Ovary (tissue), 9 donors: Measurements from ENCODE around the gene PCDHB1. TPM values are rescaled to one million over a fixed set of nuclear protein-coding genes. Genes with fewer than 3 reads are reported as not detected.

Experiments used
- DNase-seq, 5 donors: peaks; one replicate each; pipeline ENCODE4 v3.0.0-alpha.2; 2019 to 2020
- H3K27ac ChIP-seq, 2 donors: fragments of 200-600 bp; one replicate each; pipeline versions ENCODE4 v1.5.1 to v1.8.0; 2019 to 2022
- H3K27me3 ChIP-seq: fragments of 200-600 bp; one replicate; pipeline ENCODE4 v1.8.0; 2022
- H3K36me3 ChIP-seq: fragments of 200-600 bp; sonication (generic); one replicate; pipeline ENCODE4 v1.5.1; 2019
- H3K4me1 ChIP-seq: one replicate; pipeline ENCODE4 v1.8.1; 2013; ENCODE audit warnings: mild to moderate bottlenecking, moderate library complexity; ENCODE audit not compliant: insufficient read depth
- H3K4me3 ChIP-seq: fragments of 200-600 bp; sonication (generic); one replicate; pipeline ENCODE4 v1.5.1; 2017
- H3K9me3 ChIP-seq, 2 donors: fragments of 200-600 bp in 1 of 2; sonication (generic) in 1 of 2; one replicate each; pipeline versions ENCODE4 v1.5.1 to v1.8.1; 2013 to 2019; ENCODE audit warnings: mild to moderate bottlenecking in 1 of 2, moderate library complexity in 1 of 2
- CTCF ChIP-seq, 3 donors: fragments of 450-650 bp in 2 of 3; fragments of 200-600 bp in 1 of 3; IDR thresholded peaks; one replicate each; pipeline versions ENCODE4 v1.5.1 to v1.8.0; 2016 to 2022; ENCODE audit warnings: antibody characterized with exemption in 3 of 3, mild to moderate bottlenecking in 1 of 3
- EP300 ChIP-seq: sonication (generic); formaldehyde crosslinking; IDR thresholded peaks from one replicate; pipeline ENCODE4 v1.6.1; 2017; ENCODE audit warnings: antibody characterized with exemption
- POLR2A ChIP-seq: fragments of 450-650 bp; IDR thresholded peaks from one replicate; pipeline ENCODE4 v1.6.1; 2017; ENCODE audit warnings: antibody characterized with exemption, mild to moderate bottlenecking, moderate library complexity
- WGBS, 3 donors: extraction: QIAGEN DNeasy Blood & Tissue Kit in 1 of 3; methylation state at CpG; one replicate each; pipeline versions ENCODE4 v1.1.5 to v1.1.7; 2013 to 2017; 5-methylcytosine and 5-hydroxymethylcytosine counted together
- intact Hi-C, 4 donors: fragments of 100-400 bp; cut with DNase I; formaldehyde crosslinking; loops; one replicate each; pipeline versions ENCODE4 v1.11.0 to v1.15.1; 2022 to 2023
- polyA plus RNA-seq, 2 donors: library from polyadenylated mRNA; stranded (reverse); fragments of 200-250 nt in 1 of 2; fragments of 350-450 nt in 1 of 2; fragmentation: Illumina TruSeq in 1 of 2; extraction: RNeasy Lipid Tissue Mini Kit (QIAGEN cat#74804) in 1 of 2; gene quantifications; one replicate each; pipeline ENCODE4 v1.2.3, GENCODE V29; 2013 to 2014
- total RNA-seq, 7 donors: library from RNA; depleted of rRNA in 2 of 7; stranded (reverse); fragments of >200 nt in 2 of 7; fragmentation: NEBNext Ultra II Directional in 3 of 7; extraction: Animal tissue kit (Norgen Biotek cat#: 25700) in 3 of 7; gene quantifications; one replicate each; pipeline versions ENCODE4 v1.1.0 to v1.2.4, GENCODE V29; 2016 to 2023
- donor health status: DM: no; HTN: no; CAD: no; lungs with moderate emphysema.
- donor health status: DM: no; HTN: no; CAD: no.
- donor health status: Bipolar disorder and iron deficiency.
- donor health status: DM: yes; HTN: yes; CAD: no.
- donor health status: DM: no; HTN: no; CAD: no.
- donor health status: DM: yes; HTN: yes; CAD: no.

PCDHB1 gene
- total and polyA plus RNA-seq, 9 donors, result 0.03 to 0.34 TPM; not detected in 7

- TF ChIP-seq CTCF (IDR thresholded peaks at IDR 0.05), result no peak
- no peak for TF ChIP-seq EP300
- TF ChIP-seq POLR2A, result no peak
- WGBS, 3 donors, result 94 to 100% (median 96%) methylated on average over 3 of the region's 3 CpGs
- Histone ChIP-seq H3K4me3 (no peak overlapping the region), H3K9me3 (no peaks in the 10 kb centered on the region), H3K27ac (no peak overlapping the region), H3K27me3 (no peaks in the 10 kb centered on the region), H3K4me1 (no peaks in the 10 kb centered on the region), H3K36me3 (no peaks in the 10 kb centered on the region)
- DNase-seq, result no peak
- intact Hi-C loops, result no loop called here
Observed at GRCh38 chr5:141003031-141003430, 48.1 kb upstream of the PCDHB1 start.

- no peaks in the 10 kb centered on the region for H3K36me3 ChIP-seq
- intact Hi-C loops, result no loop called here
- H3K27ac ChIP-seq, result no peak overlapping the region
- H3K4me1 ChIP-seq, result no peaks in the 10 kb centered on the region
- no peaks in the 10 kb centered on the region for H3K9me3 ChIP-seq
- 32 to 45% (median 41%) methylated on average over 4 of the region's 4 CpGs for WGBS, 3 donors
- H3K4me3 ChIP-seq, result no peak overlapping the region
- DNase-seq, result no peak
- H3K27me3 ChIP-seq, result no peaks in the 10 kb centered on the region
- no peak for TF ChIP-seq POLR2A
- no peak for TF ChIP-seq EP300
- TF ChIP-seq CTCF (IDR thresholded peaks at IDR 0.05), result no peak
Observed at GRCh38 chr5:141003791-141004611, 47.2 kb upstream of the PCDHB1 start.

GRCh38 chr5:141007791-141008190 lies 43.4 kb upstream of the PCDHB1 start:
- Histone ChIP-seq H3K27ac (no peak overlapping the region), H3K27me3 (no peaks in the 10 kb centered on the region), H3K9me3 (no peaks in the 10 kb centered on the region), H3K4me1 (no peaks in the 10 kb centered on the region), H3K4me3 (no peak overlapping the region), H3K36me3 (no peaks in the 10 kb centered on the region)
- intact Hi-C loops, result no loop called here
- TF ChIP-seq EP300 (no peak), POLR2A (no peak), CTCF (IDR thresholded peaks at IDR 0.05) (no peak)
- DNase-seq, result no peak

GRCh38 chr5:141010047-141010793 lies 41.0 kb upstream of the PCDHB1 start:
- no peak overlapping the region for H3K27ac ChIP-seq
- H3K4me3 ChIP-seq, result no peak overlapping the region
- no peak for TF ChIP-seq CTCF (IDR thresholded peaks at IDR 0.05)
- no peak for TF ChIP-seq EP300
- TF ChIP-seq POLR2A, result no peak
- WGBS, 3 donors, result 43 to 58% (median 51%) methylated on average over 12 of the region's 12 CpGs
- H3K9me3 ChIP-seq, result no peaks in the 10 kb centered on the region
- H3K36me3 ChIP-seq, result no peaks in the 10 kb centered on the region
- H3K27me3 ChIP-seq, result no peaks in the 10 kb centered on the region
- no peaks in the 10 kb centered on the region for H3K4me1 ChIP-seq
- intact Hi-C loops, result no loop called here
- DNase-seq, result no peak
